ENCODE data around the gene TCEAL3. TPM values are rescaled to one million over a fixed set of nuclear protein-coding genes. Genes with fewer than 3 reads are reported as not detected.
A peak's percentile ranks its signal among the peaks of the same experiment; 100 is the strongest.

TCEAL3 gene
- polyA plus RNA-seq, 1 donor from 2014 or later: 42.5 TPM

DNA sequence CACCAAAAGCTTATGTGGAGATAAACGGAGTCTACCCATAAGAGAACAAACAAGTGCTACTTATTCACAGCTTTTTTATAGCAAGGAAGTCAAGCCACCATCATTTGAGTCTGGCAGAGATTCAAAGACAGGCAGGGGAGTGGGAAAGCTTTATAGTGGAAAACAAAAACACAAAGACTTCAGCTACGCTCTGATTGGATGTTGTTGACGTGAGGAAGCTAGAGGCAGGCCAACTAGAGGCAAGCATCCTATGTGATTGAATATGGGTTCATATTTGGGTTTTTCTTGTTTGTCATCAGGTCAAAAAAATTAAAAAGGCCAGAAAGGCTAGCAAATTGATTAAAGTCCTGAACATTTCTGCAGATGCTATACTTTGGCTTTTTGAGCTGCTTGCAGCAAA is 23.2 kb upstream of the TCEAL3 start:
- TF ChIP-seq SMC3 (conservative IDR thresholded peaks at IDR 0.05; ENCODE audit: poor library complexity) (no peak), REST (IDR thresholded peaks at IDR 0.05; ENCODE audit: borderline replicate concordance) (no peak), CTCF (IDR thresholded peaks at IDR 0.05; ENCODE audit: poor library complexity, severe bottlenecking) (no peak), POLR2AphosphoS5 (IDR thresholded peaks at IDR 0.05) (no peak), EP300 (conservative IDR thresholded peaks at IDR 0.05; ENCODE audit: poor library complexity, severe bottlenecking) (no peak), RAD21 (conservative IDR thresholded peaks at IDR 0.05) (no peak), TAF1 (IDR thresholded peaks at IDR 0.05; ENCODE audit: low read depth) (no peak), MXI1 (conservative IDR thresholded peaks at IDR 0.05; ENCODE audit: poor library complexity, severe bottlenecking) (no peak), EZH2 (IDR thresholded peaks at IDR 0.05; ENCODE audit: borderline replicate concordance, insufficient read depth, low read length, poor library complexity, severe bottlenecking) (no peak)
- Histone ChIP-seq H3F3A (ENCODE audit: insufficient read depth, low read length, poor library complexity, severe bottlenecking) (no peaks in the 10 kb centered on the region), H3K9me2 (ENCODE audit: insufficient read depth, low read length) (no peaks in the 10 kb centered on the region), H3K4me3 (ENCODE audit: low read length) (peak overlapping the region; percentile 75), H2AFZ (ENCODE audit: low read depth, low read length) (peak overlapping the region; percentile 14), H3K27me3 (ENCODE audit: insufficient read depth, low read depth, low read length) (no peaks in the 10 kb centered on the region), H3K79me2 (replicated peaks; ENCODE audit: insufficient read depth, low read length) (peaks cover 5% of the 10 kb centered on the region), H3K9ac (ENCODE audit: low read length) (peak overlapping the region; percentile 86), H3K27ac (ENCODE audit: low read length) (peak overlapping the region; percentile 78), H3K36me3 (ENCODE audit: insufficient read depth, low read length) (no peaks in the 10 kb centered on the region), H3K9me3 (ENCODE audit: low read length) (no peaks in the 10 kb centered on the region), H4K20me1 (ENCODE audit: insufficient read depth) (no peaks in the 10 kb centered on the region), H3K4me2 (ENCODE audit: low read length) (no peak overlapping the region)

GRCh38 chrX:103585411-103586313 is 22.1 kb upstream of the TCEAL3 start, which contains the start of gene TCEAL4:
Gene TCEAL4, plus strand, starts transcription at chrX:103585515. Its CDS starts 1,161 bp downstream, at chrX:103586676.
- Histone ChIP-seq H3K9me3 (ENCODE audit: low read length) (no peaks in the 10 kb centered on the region), H3K4me3 (ENCODE audit: low read length) (peak within 1 kb of the TSS; percentile 75), H3K4me2 (ENCODE audit: low read length) (peak within 1 kb of the TSS; percentile 25), H3K9me2 (ENCODE audit: insufficient read depth, low read length) (no peaks in the 10 kb centered on the region), H3F3A (ENCODE audit: insufficient read depth, low read length, poor library complexity, severe bottlenecking) (no peaks in the 10 kb centered on the region), H3K27me3 (ENCODE audit: insufficient read depth, low read depth, low read length) (no peaks in the 10 kb centered on the region), H3K27ac (ENCODE audit: low read length) (peak within 1 kb of the TSS; percentile 78), H4K20me1 (ENCODE audit: insufficient read depth) (no peaks in the 10 kb centered on the region), H3K9ac (ENCODE audit: low read length) (peak within 1 kb of the TSS; percentile 86), H3K36me3 (ENCODE audit: insufficient read depth, low read length) (no peaks in the 10 kb centered on the region), H2AFZ (ENCODE audit: low read depth, low read length) (peak within 1 kb of the TSS; percentile 60), H3K79me2 (replicated peaks; ENCODE audit: insufficient read depth, low read length) (peaks cover 5% of the 10 kb centered on the region)
- no peak for TF ChIP-seq CTCF (IDR thresholded peaks at IDR 0.05; ENCODE audit: poor library complexity, severe bottlenecking)
- TF ChIP-seq MXI1 (conservative IDR thresholded peaks at IDR 0.05; ENCODE audit: poor library complexity, severe bottlenecking): no peak
- peak; percentile 83 for TF ChIP-seq POLR2AphosphoS5 (IDR thresholded peaks at IDR 0.05)
- TF ChIP-seq TAF1 (IDR thresholded peaks at IDR 0.05; ENCODE audit: low read depth): peak; percentile 41
- no peak for TF ChIP-seq SMC3 (conservative IDR thresholded peaks at IDR 0.05; ENCODE audit: poor library complexity)
- TF ChIP-seq EP300 (conservative IDR thresholded peaks at IDR 0.05; ENCODE audit: poor library complexity, severe bottlenecking): no peak
- no peak for TF ChIP-seq REST (IDR thresholded peaks at IDR 0.05; ENCODE audit: borderline replicate concordance)
